Psoas muscle (tissue), 8 donors: Measurements from ENCODE around the gene SRP19. TPM values are rescaled to one million over a fixed set of nuclear protein-coding genes. Genes with fewer than 3 reads are reported as not detected.
"Not testable (repeated sequence)": the region's sequence is repeated elsewhere in the genome, so short reads cannot be mapped to it uniquely, and the experiment has no call there.

Experiments used
- ATAC-seq, 4 donors: fragments of 200-7000 bp; cut with Tn5 transposase; one replicate each; pipeline ENCODE4 v1.9.1; 2020; ENCODE audit warnings: moderate library complexity in 3 of 4, mild to moderate bottlenecking in 2 of 4
- DNase-seq, 2 donors: peaks; one replicate each; pipeline ENCODE4 v3.0.0-alpha.2; 2020
- H3K27ac ChIP-seq: fragments of 200-600 bp; one replicate; pipeline ENCODE4 v1.8.0; 2022
- H3K27me3 ChIP-seq, 3 donors: fragments of 200-600 bp in 1 of 3; one replicate each; pipeline versions ENCODE4 v1.6.1 to v1.8.0; 2013 to 2022; ENCODE audit warnings: low read length in 2 of 3, mild to moderate bottlenecking in 2 of 3, moderate library complexity in 1 of 3; ENCODE audit not compliant: insufficient read depth in 3 of 3
- H3K36me3 ChIP-seq, 2 donors: fragments of 200-600 bp in 1 of 2; one replicate each; pipeline versions ENCODE4 v1.6.1 to v1.8.0; 2013 to 2022; ENCODE audit warnings: low read depth in 1 of 2, mild to moderate bottlenecking in 1 of 2, moderate library complexity in 1 of 2; ENCODE audit not compliant: insufficient read depth in 1 of 2
- H3K4me1 ChIP-seq: fragments of 200-600 bp; one replicate; pipeline ENCODE4 v1.8.0; 2022
- H3K4me3 ChIP-seq: fragments of 200-600 bp; one replicate; pipeline ENCODE4 v1.8.0; 2022; ENCODE audit warnings: mild to moderate bottlenecking
- H3K9me3 ChIP-seq: fragments of 200-600 bp; one replicate; pipeline ENCODE4 v1.8.0; 2022
- WGBS, 3 donors: extraction: QIAGEN DNeasy Blood & Tissue Kit; methylation state at CpG; one replicate each; pipeline versions ENCODE4 v1.1.6 to v1.1.7; 2013; 5-methylcytosine and 5-hydroxymethylcytosine counted together
- intact Hi-C, 2 donors: fragments of 100-400 bp; cut with DNase I; formaldehyde crosslinking; loops; one replicate each; pipeline versions ENCODE4 v1.11.0 to v1.14.2; 2022
- polyA plus RNA-seq, 3 donors: library from polyadenylated mRNA; stranded (reverse); fragments of 200-250 nt; gene quantifications; one replicate each; pipeline ENCODE4 v1.2.3, GENCODE V29; 2013
- total RNA-seq, 4 donors: library from RNA; stranded (reverse); fragmentation: NEBNext Ultra II Directional in 2 of 4; extraction: Animal tissue kit (Norgen Biotek cat#: 25700) in 2 of 4; gene quantifications; one replicate each; pipeline versions ENCODE4 v1.2.1 to v1.2.4, GENCODE V29; 2021 to 2023
- TF ChIP-seq, protein P1 (sequence below): fragments of 200-600 bp; IDR thresholded peaks from one replicate; pipeline ENCODE4 v1.8.0; 2022; ENCODE audit warnings: antibody characterized with exemption
- donor health status: healthy with polysubstance abuse.
- donor health status: DM: no; HTN: no; CAD: no; lungs with moderate emphysema.
- donor health status: Bipolar disorder and iron deficiency.
- donor health status: healthy.
- donor health status: DM: yes; HTN: yes; CAD: no.
- donor health status: DM: no; HTN: no; CAD: no.
- donor health status: DM: no; HTN: no; CAD: no.
- donor health status: DM: yes; HTN: yes; CAD: no.

Gene SRP19
- total and polyA plus RNA-seq, 7 donors: 32.9 to 98.1 (median 44.5) TPM

- no peaks in the 10 kb centered on the region for H3K9me3 ChIP-seq
- no peak overlapping the region for H3K4me3 ChIP-seq
- no peak for ATAC-seq
- H3K36me3 ChIP-seq: no peaks in the 10 kb centered on the region
- intact Hi-C loops: loop anchor here in 1 of 2 donors (5.0 kb wide), 1 partner anchor 298 kb away; no protein-coding TSS in a partner anchor
- no peaks in the 10 kb centered on the region for H3K4me1 ChIP-seq
- H3K27ac ChIP-seq: no peak overlapping the region
- no peak for DNase-seq
- TF ChIP-seq, protein P1, sequence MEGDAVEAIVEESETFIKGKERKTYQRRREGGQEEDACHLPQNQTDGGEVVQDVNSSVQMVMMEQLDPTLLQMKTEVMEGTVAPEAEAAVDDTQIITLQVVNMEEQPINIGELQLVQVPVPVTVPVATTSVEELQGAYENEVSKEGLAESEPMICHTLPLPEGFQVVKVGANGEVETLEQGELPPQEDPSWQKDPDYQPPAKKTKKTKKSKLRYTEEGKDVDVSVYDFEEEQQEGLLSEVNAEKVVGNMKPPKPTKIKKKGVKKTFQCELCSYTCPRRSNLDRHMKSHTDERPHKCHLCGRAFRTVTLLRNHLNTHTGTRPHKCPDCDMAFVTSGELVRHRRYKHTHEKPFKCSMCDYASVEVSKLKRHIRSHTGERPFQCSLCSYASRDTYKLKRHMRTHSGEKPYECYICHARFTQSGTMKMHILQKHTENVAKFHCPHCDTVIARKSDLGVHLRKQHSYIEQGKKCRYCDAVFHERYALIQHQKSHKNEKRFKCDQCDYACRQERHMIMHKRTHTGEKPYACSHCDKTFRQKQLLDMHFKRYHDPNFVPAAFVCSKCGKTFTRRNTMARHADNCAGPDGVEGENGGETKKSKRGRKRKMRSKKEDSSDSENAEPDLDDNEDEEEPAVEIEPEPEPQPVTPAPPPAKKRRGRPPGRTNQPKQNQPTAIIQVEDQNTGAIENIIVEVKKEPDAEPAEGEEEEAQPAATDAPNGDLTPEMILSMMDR: no peak
- H3K27me3 ChIP-seq: no peaks in the 10 kb centered on the region
- 52 to 70% (median 61%) methylated on average over 2 of the region's 2 CpGs for WGBS, 3 donors
These were observed 11.2 kb upstream of the SRP19 start for GRCh38 chr5:112849912-112850311.

- Histone ChIP-seq H3K27me3 (peaks cover 0 to 2% (median 0%) of the 10 kb centered on the region in 3 donors), H3K36me3 (no peaks in the 10 kb centered on the region), H3K9me3 (no peaks in the 10 kb centered on the region), H3K27ac (no peak overlapping the region), H3K4me3 (no peak overlapping the region), H3K4me1 (no peaks in the 10 kb centered on the region)
- 63 to 80% (median 75%) methylated on average over 1 of the region's 1 CpG for WGBS, 3 donors
- ATAC-seq (no peak), DNase-seq (no peak)
- intact Hi-C loops: no loop called here
- TF ChIP-seq, protein P1: no peak
These were observed 6.4 kb upstream of the SRP19 start for GRCh38 chr5:112854651-112855050.

GRCh38 chr5:112857866-112858265 lies 3.2 kb upstream of the SRP19 start:
- peaks cover 12% of the 10 kb centered on the region for H3K4me1 ChIP-seq
- intact Hi-C loops: no loop called here
- H3K36me3 ChIP-seq: peaks cover 0 to 6% of the 10 kb centered on the region in 2 donors
- no peak for ATAC-seq
- TF ChIP-seq, protein P1: no peak
- no peak overlapping the region for H3K4me3 ChIP-seq
- no peaks in the 10 kb centered on the region for H3K9me3 ChIP-seq
- no peak for DNase-seq
- H3K27me3 ChIP-seq: peaks cover 0 to 2% (median 0%) of the 10 kb centered on the region in 3 donors
- H3K27ac ChIP-seq: no peak overlapping the region

GRCh38 chr5:112860571-112860928 lies 537 bp upstream of the SRP19 start:
- H3K27me3 ChIP-seq, DNase-seq, H3K9me3 ChIP-seq: not testable (repeated sequence)
- H3K4me1 ChIP-seq: peaks cover 23% of the 10 kb centered on the region
- intact Hi-C loops: loop anchor here (5.0 kb wide), 3 partner anchors 57 to 117 kb away; partner anchors contain the start of genes DCP2 (in 1 of the 2) and REEP5 (in 1 of the 2)
- peaks cover 3 to 32% of the 10 kb centered on the region in 2 donors for H3K36me3 ChIP-seq
- peak overlapping the region; percentile 77 for H3K27ac ChIP-seq
- peak in 1 of 4 donors; percentile 5 for ATAC-seq
- peak overlapping the region; percentile 82 for H3K4me3 ChIP-seq
- 69 to 72% (median 70%) methylated on average over 11 of the region's 11 CpGs for WGBS, 3 donors

DNA sequence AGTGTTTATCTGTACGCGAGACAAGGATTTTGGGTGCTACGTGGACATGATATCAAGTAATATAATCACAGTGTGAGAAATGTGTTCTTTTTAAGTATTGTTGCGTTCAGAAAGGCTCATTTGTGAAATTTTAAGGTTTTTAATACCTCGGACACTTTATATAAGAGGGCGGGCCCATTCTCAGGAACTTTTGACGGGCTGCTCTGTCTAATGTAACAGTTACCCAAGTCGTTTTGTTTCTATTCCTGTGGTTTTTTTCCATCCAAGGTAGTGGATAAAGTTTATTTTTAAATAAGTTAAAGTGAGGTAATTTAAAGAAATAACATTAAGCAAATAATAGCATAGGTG lies 525 bp downstream of the SRP19 start:
- Histone ChIP-seq H3K27me3 (no peaks in the 10 kb centered on the region), H3K36me3 (peaks cover 3 to 43% of the 10 kb centered on the region in 2 donors), H3K9me3 (no peaks in the 10 kb centered on the region), H3K4me3 (peak overlapping the region; percentile 82), H3K4me1 (peaks cover 23% of the 10 kb centered on the region), H3K27ac (peak overlapping the region; percentile 77)
- DNase-seq (no peak), ATAC-seq (peak in 1 of 4 donors; percentile 8)
- intact Hi-C loops: loop anchor here (5.0 kb wide), 3 partner anchors 56 to 116 kb away; partner anchors contain the start of genes DCP2 (in 1 of the 2) and REEP5 (in 1 of the 2)
- 0 to 1% (median 1%) methylated on average over 8 of the region's 8 CpGs for WGBS, 3 donors
- TF ChIP-seq, protein P1: no peak
